Stimulated activated CD8-positive, alpha-beta memory T cell treated with anti-CD3 and anti-CD28 coated beads, Interleukin-2, amount 100 ng/mL, for 1 hour (primary cell): ENCODE results near the gene CRACR2A.

Experiments
- DNase-seq, 2 donors: peaks; one replicate each; pipeline ENCODE4 v3.0.0-alpha.2; 2020; ENCODE audit warnings: low read depth in 2 of 2

Gene CRACR2A

DNA sequence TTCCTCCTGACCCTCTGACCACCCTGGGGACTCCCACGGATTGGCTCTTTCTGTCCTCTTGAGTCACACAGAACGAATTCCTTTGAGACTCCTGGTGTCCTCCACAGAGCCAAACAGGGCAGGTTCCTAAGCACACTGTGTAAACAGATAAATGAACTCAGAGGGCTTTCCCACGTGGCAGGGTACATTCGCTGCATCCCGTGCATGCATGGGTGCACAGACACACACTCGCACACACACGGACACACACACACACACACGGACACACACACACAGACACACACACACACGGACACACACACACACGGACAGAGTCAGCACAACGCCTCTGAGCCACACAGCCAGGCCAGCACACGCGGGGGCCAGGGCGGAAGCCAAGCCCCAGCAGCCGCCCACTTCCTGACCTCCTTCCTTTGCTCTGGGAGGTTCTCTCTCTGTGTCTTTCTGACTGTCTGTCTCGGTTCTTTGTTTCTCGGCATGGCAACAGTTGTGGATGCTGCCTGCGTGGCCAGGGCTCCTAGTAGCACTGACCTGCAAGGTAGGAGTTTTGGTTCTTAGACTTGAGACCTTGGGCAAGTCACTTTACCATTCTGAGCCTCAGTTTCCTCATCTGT is 706 bp downstream of the CRACR2A start:
- DNase-seq: no peak

DNA sequence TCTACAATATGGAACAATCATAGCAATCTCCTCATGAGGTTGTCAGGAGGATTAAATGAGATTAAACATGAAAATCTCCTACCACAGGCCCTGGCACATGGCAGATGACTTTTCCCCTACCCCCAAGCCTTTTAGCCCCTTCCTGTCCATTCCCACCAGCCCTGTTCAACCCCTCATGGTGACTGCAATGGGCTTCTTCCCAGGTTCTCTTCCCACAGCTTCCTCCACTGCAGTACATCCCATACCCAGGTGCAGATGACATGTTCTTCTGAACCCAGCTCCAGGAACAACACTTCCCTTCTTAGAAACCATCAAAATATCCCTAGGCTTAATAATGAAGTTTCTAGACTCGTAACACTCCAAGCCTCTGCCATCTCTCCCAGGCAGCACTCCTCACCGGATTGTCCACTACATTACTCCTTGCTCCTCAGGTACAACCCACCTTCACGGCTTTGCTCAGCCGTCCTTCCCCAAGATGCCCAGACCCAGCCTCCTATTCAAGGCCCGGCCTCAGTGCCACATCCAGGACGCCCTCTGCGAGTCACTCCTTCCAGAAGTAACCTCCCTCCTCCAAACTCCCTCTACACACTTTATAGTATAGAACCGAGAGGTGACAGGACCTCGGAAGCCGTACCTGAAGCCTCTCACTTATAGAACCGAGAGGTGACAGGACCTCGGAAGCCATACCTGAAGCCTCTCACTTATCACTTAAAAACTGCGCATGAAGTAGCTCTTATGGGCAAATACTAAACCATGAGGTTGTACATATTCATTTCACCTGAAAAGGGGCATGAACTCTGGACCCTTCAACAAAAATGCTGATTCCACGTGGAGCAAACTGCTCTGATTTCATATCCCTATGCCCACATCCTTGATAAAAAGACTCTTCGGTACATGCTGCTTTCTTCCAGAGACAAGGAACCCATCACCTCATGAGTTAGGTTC is 1.5 kb downstream of the CRACR2A start:
- no peak for DNase-seq

DNA sequence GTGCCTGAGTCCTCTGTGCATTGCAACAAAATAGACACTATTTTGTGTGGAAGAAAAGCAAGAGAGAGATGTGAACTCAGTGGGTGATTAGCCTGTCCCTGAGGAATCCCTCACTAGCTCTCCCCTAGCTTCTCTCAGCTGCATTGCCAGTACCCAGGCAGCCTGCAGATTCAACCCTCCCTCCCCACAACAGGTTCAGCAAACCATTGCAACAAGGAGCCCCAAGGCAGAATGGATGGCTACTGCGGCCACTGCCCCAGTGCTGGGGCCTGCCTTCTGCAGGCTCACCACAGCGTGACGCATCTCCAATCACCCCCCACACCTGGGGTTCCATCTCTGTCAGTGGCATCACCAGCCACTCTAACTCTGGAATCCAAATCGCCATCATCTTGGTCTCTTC is 2.3 kb downstream of the CRACR2A start:
- no peak for DNase-seq

DNA sequence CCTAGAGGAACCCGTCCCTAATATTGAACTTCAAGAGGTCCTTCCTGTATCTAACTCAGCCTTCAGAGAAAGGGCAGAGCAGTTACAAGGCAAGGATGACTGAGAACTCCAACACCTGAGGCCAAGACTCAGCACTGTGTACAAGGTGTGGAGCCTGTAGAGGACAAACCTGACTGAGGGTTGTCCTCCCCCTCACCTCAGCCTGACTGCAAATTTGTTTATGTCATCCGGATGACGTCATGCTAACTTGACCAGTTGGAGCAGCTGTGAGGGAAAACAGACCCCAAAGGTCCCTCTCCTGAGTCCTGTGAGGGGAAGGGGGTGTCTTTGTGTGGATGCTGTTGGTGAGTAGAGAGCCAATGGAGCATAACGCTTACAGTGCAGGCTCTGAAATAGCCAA is 4.3 kb downstream of the CRACR2A start:
- no peak for DNase-seq

DNA sequence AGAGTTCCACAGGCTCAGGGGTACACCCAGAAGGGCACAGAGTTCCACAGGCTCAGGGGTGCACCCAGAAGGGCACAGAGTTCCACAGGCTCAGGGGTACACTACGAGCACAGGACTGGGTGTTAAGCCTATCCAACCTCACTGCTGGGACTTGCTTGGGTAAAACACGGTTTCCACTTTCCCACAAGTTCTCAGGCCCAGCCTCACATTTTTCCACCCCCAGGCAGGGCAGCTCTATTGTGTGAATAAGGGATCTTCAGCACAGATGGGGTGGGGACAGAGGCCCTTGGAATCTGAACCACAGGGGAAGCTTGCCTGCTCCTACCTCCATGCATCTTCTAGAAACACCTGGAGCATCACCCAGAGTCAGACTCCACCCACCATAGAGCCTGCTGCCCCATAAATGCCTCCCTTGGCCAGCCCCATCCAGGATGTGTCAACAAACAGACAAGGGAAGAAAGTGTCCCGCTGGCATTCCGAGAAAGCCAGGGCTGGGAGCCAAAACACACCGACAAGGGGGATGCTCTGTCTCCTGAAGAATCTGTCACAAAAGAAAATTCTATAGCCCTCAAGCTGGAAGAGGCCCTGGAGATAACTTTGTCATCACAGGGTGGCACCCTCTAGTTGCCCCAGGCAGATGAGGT is 4.8 kb downstream of the CRACR2A start:
- no peak for DNase-seq

DNA sequence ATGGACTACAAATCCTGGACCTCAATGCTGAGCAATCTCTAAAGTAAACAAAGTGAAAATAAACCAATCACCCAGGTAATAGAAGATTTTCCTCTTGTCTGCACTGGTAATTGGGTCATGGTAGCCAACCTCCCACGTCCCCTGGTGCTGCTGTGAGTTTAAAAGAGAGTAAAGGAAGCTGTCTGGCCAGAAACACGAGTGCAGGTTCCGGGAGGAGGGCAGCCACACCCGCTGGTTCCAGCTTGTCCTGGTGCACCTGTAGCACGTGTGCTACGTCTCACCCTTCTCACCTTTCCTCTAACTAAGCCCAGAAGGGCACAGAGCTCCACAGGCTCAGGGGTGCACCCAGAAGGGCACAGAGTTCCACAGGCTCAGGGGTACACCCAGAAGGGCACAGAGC is 5.4 kb downstream of the CRACR2A start:
- DNase-seq: no peak

DNA sequence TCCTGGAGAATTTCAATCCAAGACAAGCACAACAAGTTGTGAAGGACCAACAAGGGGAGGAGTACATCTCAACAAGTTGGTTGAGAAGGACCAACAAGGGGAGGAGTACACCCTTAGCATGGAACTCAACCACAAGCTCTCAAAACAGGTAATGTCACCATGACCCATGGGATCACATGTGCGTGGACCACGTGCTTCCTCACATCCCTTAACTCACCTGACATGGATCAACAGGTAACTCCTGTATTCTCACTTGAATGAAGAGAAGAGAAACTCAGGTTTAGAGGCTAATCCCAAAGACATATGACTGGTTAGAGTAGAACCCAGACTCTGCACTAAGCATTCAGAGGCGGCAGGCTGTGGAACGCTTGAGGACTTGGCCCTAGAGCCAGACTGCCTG is 6.2 kb downstream of the CRACR2A start:
- no peak for DNase-seq

DNA sequence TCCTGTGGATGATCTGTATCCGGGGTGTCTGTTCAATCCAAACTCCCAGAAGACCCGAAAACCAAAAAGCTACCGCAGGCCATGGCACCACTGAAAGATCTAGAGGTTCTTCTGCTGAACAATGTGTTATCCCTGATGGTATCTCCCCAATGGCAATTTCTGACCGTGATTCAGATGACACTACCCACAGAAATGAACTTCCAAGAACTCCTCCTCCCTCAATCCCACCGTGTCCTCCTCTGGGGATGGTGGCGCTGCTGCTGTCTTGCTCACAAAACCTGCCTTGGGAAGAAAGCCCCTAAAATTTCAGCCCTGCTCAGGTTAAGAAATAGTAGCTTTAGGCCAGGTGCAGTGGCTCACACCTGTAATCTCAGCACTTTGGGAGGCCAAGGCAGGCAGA is 7.8 kb downstream of the CRACR2A start:
- no peak for DNase-seq

DNA sequence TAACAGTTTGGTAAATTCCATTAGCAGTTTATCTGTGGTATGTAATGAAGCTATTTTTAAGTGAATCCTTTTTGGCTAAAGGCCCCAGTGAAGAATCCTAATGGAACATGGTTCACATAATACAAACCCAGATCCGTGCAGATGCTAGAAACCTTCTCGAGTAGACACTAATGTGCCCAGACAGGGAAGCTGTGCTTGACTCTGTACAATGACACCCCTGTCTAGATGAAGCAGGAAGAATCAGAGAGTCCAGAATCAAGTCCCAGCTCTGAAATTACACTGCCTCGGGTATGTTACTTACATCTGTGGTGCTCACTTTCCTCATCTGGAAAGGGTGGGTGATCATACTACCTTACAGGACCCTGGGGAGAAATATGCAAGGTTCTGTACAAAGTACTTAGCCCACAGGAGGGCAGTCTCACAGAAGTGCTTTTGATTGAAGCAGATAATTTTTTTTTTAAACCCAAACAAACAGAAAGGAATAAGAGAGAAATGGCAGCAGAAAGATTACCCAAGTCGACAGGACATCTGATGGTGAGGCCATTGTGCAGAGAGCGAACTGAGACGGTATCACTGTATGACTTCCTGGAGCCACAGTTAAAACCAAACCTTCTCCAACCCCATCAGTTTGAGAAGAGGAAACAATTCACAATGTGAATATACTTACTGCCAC is 8.5 kb downstream of the CRACR2A start:
- DNase-seq: no peak

DNA sequence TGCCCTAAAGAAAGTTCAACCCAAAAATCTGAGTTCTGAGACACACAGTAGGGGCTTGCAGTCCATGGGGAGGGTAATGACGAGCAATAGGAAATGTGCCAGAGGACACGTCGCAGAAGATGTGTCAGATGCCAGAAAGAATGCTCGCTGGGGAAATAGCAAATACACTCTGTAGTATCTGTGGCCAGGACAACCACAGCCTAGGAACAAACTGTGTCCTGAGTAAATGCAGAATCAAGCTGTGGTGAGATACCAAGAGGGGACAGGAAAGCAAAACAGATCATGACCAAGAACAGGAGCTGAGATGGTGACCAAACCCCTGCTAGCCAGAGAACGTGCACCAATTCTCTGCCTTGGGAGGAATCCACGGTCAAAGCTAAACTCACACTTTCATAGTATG is 9.1 kb downstream of the CRACR2A start:
- DNase-seq: no peak

DNA sequence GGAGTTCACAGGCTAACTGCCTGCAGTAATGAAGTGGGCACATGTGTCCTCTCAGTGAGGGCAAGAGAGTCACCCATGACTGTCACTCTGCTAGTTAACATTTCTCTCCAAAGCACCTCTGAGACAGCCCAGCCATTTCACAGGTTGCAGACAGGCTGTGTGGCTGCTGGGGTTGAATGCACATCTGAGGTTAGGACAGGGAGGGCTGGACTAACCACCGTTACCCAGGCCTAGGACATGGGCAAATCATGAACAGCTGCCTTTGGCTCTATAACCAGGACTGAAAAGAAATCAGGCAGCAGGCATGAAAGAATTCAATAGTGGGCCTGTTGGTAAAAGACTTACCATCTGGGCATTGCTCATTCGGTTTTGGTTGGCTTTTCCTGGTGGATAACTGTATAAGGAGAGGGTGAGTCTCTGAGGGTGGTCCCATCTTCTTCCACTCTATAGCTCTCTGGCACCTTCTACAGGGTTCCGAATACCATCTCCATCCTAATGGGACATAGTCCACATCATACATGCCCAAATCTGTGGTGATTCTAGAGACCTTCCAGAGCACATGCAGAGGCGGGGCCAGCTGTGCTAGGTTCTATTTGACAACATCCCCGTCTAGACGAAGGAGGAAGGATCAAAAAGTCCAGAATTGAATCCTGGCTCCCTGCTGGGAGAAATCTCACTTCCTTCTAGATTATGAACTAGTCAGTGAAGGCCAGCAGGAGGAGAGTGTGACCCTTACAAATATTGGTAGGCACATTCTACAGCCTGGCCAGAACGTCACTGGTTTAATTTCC is 10.8 kb downstream of the CRACR2A start:
- DNase-seq: no peak

DNA sequence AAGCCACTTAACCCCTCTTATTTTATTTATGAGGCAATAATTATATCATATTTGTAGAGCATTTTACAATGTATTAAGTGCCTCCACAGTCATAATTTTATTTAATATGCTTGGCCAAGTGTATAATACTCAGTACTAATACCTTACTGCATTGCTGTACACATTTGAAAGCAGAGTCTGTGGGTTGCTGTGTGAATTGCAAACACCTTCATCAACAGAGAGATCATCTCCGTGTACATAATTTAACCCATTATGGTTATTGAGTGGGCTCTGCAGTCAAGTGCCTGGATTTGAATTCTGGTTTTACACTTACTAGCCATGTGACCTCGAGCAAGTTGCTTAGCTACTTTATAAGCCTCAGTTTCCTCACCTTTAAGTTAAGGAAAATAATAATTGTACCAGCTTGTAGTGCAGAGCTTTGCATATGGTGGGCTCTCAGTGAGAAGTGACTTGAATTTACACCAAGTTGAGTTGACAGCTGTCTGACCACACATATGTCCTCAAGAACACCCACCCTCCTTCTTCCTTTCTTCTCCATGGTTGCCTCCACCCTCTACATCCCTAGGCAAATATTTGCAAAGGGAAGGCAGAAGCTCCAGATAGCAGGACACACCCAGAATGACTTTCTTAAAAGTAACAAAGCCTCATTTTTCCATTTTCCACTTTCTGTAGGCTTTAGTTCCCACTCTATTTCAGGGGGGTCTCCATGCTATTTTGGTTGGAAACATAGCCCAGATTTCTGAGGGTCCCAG is 12.3 kb downstream of the CRACR2A start:
- DNase-seq: no peak

DNA sequence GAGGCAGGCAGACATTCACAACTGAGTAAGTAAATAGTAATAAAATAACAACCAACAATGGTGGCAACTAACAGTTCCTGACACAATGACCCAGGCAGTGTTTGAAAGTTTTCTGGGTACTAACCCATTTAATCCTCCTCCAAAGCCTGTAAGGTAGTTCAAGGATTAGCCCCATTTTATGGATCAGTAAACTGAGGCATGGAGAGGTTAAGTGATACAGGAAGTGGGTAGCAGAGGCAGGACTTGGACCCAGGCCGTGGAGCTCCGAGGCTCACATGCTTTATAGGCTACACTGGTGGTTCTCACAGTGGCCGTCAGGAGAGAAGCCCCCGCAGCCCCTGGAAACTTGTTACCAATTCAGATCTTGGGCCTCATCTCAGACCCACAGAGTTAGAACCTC is 17.5 kb downstream of the CRACR2A start:
- no peak for DNase-seq

DNA sequence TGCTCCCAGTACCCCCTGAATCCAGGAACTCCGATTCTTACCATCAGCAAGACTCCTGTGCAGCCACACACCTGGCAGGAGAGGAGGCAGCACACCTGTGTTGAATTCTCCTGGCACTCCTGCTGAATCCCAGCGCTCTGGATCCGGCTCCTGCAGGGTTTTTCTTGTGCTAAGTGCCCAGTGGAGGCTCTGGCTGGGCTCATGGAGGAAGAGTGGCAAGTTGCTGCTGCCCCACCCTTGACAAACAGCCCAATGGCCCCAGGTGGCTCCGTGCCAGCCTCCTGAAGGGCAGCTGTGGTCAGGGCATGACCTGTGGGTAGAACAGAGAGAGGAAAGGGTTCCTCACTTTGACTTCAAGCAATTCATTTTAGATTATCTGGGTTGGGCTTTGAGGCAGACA is 20.0 kb downstream of the CRACR2A start:
- DNase-seq: no peak

DNA sequence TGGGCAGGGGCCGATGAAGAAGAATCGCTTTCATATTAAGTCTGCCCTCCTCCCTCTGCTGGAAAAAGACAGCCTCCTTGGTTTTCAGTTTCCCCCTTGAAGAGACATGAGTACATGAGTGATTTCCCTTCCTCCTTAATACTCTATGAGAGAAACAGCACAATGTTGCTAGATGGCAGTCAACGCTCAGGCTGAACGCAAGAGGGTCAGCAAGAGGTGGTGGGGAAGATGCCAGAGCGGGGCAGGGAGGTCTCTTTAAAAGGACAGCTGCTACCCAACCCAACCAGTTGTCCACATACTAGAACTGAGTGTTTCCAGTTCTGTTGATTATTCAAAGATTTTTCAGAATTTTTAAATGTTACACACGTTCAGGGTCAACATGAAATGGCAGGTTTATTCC is 22.8 kb downstream of the CRACR2A start:
- DNase-seq: no peak

DNA sequence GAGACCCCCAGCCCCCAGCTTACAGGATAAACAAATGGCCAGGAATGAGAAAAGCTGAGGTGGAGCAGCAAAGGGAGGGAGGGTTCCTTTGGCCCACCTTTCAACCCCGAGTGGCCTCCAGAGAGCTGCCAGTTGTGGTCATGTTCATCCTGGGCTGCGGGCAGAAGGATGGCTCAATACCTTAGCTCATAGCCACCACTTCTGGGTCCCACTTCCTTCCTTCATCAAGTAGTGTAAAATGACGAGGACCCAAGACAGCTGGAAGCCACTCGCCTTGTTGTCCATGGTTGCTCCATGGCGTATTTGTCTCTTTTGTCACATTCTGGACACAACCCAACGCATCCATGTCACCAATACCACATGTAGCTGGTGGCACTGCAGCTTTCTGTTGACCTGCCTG is 24.2 kb downstream of the CRACR2A start:
- DNase-seq: no peak

DNA sequence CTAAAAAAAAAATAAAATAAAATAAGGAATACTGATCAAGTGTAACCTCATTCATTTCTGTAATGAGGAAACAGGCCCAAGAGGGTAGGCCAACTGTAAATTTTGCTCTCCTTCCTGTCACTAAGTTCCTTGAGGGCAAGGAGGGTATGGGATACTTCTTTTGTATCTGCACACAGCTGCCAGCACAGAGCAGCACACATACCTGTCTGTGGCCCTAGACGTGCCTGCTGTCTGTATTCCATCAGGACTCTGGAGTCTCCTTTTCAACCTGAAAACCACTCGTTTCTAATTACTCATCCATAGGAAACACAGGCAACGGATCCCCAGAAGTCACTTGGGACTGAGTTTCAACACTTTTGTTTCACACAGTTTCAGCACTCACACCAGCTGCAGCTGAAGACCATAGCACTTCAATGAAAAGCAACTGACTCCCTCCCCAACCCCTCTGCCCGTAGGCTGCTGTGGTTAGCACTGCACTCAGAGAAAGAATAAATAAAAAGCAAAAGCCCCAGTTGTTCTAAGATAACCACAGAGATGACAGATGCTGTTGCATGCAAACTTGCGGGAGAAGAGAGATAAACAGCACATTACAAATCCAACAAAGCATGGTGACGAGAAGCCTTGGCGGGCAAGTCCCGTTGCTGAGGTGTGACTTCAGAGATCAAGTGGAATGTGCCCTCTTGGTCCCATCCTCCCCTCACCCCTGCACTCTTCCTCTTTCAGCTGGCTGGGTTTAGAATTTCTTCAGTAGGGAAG is 24.9 kb downstream of the CRACR2A start:
- no peak for DNase-seq

DNA sequence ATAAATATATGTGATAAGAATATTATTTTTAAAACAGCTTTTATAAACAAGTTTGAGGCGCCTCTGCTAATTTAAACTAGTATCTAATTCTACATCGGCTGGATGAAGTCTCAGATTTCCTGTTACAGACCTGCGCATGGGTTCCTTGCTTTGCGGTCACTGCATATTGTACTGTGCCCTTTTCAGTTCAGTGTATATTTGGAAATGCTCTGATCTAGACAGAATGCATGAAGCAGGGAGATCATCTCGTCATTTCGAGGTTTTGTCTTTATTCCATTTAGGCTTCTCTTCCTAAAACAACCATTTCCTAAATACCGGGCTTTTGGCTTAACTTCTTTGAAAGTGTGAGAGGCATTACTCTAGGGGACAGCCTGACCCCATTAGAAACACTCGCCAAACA is 25.6 kb downstream of the CRACR2A start:
- no peak for DNase-seq

DNA sequence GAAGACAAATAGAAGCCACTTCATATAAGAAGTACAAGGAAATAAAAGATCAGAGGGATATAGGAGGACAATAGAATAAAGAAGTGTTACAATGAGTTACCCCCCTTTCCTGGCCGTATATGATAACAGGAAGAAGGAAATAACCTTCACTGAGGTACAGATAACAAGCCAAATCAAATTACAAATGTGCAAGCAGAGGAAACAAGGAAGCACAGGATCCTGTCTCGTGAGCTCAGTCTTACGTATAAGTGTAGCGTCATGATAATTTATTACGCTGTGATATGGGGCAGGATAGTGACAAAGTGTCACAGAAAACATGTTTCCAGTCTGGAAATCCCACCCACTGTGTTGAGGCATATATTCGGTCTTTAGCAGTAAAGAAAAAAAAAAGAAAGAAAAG is 26.5 kb downstream of the CRACR2A start:
- DNase-seq: no peak
